Neural cell (in vitro differentiated cells): ENCODE results near the gene TUBA1A. TPM values are rescaled to one million over a fixed set of nuclear protein-coding genes. Genes with fewer than 3 reads are reported as not detected.

Experiments used
- H2AFZ ChIP-seq: fragments of 200-600, 300-800 bp; sonication (generic), shearing (Covaris generic); 2 replicates; pipeline ENCODE4 v1.6.0; 2014; ENCODE audit warnings: low read depth, mild to moderate bottlenecking, antibody characterized with exemption, low read length, moderate library complexity
- H3F3A ChIP-seq: fragments of 200-600 bp; shearing (Covaris generic); 2 replicates; pipeline ENCODE4 v1.6.1; 2016; ENCODE audit warnings: mild to moderate bottlenecking, moderate library complexity, mixed read lengths, antibody characterized with exemption, low read length; ENCODE audit not compliant: insufficient read depth, poor library complexity, severe bottlenecking
- H3K27ac ChIP-seq: fragments of 200-600, 300-800 bp; sonication (generic), shearing (Covaris generic); 2 replicates; pipeline ENCODE4 v1.5.1; 2014; ENCODE audit warnings: mild to moderate bottlenecking, low read length, moderate library complexity
- H3K27me3 ChIP-seq: fragments of 300-800, 200-600 bp; sonication (generic), shearing (Covaris generic); 2 replicates; pipeline ENCODE4 v1.6.0; 2014; ENCODE audit warnings: mild to moderate bottlenecking, low read depth, low read length, moderate library complexity; ENCODE audit not compliant: insufficient read depth
- H3K36me3 ChIP-seq: fragments of 300-800, 200-600 bp; sonication (generic), shearing (Covaris generic); 2 replicates; pipeline ENCODE4 v1.5.1; 2014; ENCODE audit warnings: mild to moderate bottlenecking, antibody characterized with exemption, low read length, moderate library complexity; ENCODE audit not compliant: insufficient read depth
- H3K4me2 ChIP-seq: fragments of 300-800, 200-600 bp; sonication (generic), shearing (Covaris generic); 2 replicates; pipeline ENCODE4 v1.6.0; 2014; ENCODE audit warnings: mild to moderate bottlenecking, low read length
- H3K4me3 ChIP-seq: fragments of 300-800, 200-600 bp; sonication (generic), shearing (Covaris generic); 2 replicates; pipeline ENCODE4 v1.5.1; 2014; ENCODE audit warnings: mild to moderate bottlenecking, low read length, moderate library complexity
- H3K79me2 ChIP-seq: fragments of 200-600 bp; shearing (Covaris generic); replicated peaks from 2 replicates; pipeline ENCODE4 v1.6.0; 2014; ENCODE audit warnings: mild to moderate bottlenecking, low read length, moderate library complexity; ENCODE audit not compliant: insufficient read depth
- H3K9ac ChIP-seq: fragments of 300-800, 200-600 bp; sonication (generic), shearing (Covaris generic); 2 replicates; pipeline ENCODE4 v1.6.1; 2016; ENCODE audit warnings: mild to moderate bottlenecking, low read length, mixed read lengths
- H3K9me2 ChIP-seq: fragments of 200-600 bp; shearing (Covaris generic); 2 replicates; pipeline ENCODE4 v1.6.1; 2016; ENCODE audit warnings: mild to moderate bottlenecking, low read length, mixed read lengths; ENCODE audit not compliant: insufficient read depth
- H3K9me3 ChIP-seq: fragments of 200-600, 300-800 bp; sonication (generic), shearing (Covaris generic); 2 replicates; pipeline ENCODE4 v1.6.1; 2016; ENCODE audit warnings: mild to moderate bottlenecking, mixed run types, low read length, moderate library complexity, mixed read lengths
- H4K20me1 ChIP-seq: fragments of 200-600 bp; shearing (Covaris generic); 2 replicates; pipeline ENCODE4 v1.6.1; 2016; ENCODE audit warnings: mild to moderate bottlenecking, mixed run types; ENCODE audit not compliant: insufficient read depth
- EP300 ChIP-seq: fragments of 450-650 bp; conservative IDR thresholded peaks from 2 replicates; pipeline ENCODE4 v1.6.1; 2014; ENCODE audit warnings: antibody characterized with exemption, mild to moderate bottlenecking, moderate library complexity; ENCODE audit not compliant: poor library complexity, severe bottlenecking
- EZH2 ChIP-seq: fragments of 200-600, 300-800 bp; shearing (Covaris generic), sonication (generic); IDR thresholded peaks from 2 replicates; pipeline ENCODE4 v1.6.1; 2014; ENCODE audit warnings: antibody characterized with exemption, low read length, borderline replicate concordance, mild to moderate bottlenecking; ENCODE audit not compliant: insufficient read depth, poor library complexity, severe bottlenecking
- MXI1 ChIP-seq: fragments of 450-650 bp; conservative IDR thresholded peaks from 2 replicates; pipeline ENCODE4 v1.6.1; 2014; ENCODE audit warnings: antibody characterized with exemption, mild to moderate bottlenecking; ENCODE audit not compliant: poor library complexity, severe bottlenecking
- POLR2AphosphoS5 ChIP-seq: IDR thresholded peaks from 2 replicates; pipeline ENCODE4 v1.6.1; 2012
- RAD21 ChIP-seq: fragments of 450-650 bp; conservative IDR thresholded peaks from 2 replicates; pipeline ENCODE4 v1.6.1; 2014; ENCODE audit warnings: antibody characterized with exemption, mild to moderate bottlenecking, moderate library complexity
- SMC3 ChIP-seq: fragments of 450-650 bp; conservative IDR thresholded peaks from 2 replicates; pipeline ENCODE4 v1.6.1; 2014; ENCODE audit warnings: antibody characterized with exemption, mild to moderate bottlenecking, moderate library complexity; ENCODE audit not compliant: poor library complexity
- TAF1 ChIP-seq: IDR thresholded peaks from 2 replicates; pipeline ENCODE4 v1.6.1; 2012; ENCODE audit warnings: low read depth
- polyA plus RNA-seq: library from polyadenylated mRNA; depleted of rRNA; stranded (reverse); fragments of >200 nt; gene quantifications from 2 replicates; pipeline ENCODE4 v1.2.3, GENCODE V29; 2014
- TF ChIP-seq, protein P1 (sequence below): fragments of 450-650 bp; IDR thresholded peaks from 2 replicates; pipeline ENCODE4 v1.5.1; 2014; ENCODE audit warnings: antibody characterized with exemption, mild to moderate bottlenecking, moderate library complexity; ENCODE audit not compliant: poor library complexity, severe bottlenecking
- TF ChIP-seq, protein P2 (sequence below): IDR thresholded peaks from 2 replicates; pipeline ENCODE4 v1.6.1; 2012; ENCODE audit warnings: borderline replicate concordance

The TUBA1A gene
- polyA plus RNA-seq, 1 donor from 2014 or later = 14,333 TPM

DNA sequence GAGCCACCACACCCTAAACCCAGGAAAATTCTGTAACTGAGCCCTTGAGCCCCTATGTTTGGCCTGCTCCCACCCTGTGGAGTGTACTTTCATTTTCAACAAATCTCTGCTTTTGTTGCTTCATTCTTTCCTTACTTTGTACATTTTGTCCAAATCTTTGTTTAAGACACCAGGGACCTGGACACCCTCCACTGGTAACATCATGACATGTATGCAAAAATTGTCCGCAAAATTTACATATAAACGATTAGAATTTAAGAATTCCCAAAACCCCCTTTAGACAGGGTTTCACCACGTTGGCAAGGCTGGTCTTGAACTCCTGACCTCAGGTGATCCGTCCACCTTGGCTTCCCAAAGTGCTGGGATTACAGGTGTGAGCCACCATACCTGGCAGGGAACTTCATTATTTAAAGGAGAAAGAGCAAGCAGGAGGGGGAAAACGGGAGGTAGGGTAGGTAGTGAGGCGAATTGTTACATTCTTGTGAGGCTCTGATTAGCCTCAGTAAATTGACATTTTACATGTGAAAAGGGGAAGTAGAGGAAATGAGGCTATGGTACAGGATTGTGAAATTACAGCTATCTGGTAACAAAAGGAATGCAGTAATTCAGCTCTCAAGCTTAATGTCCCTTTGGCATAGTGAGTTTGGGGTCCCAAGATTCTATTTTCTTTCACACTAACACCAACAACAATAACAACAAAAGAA, 27.6 kb downstream of the TUBA1A start:
- no peaks in the 10 kb centered on the region for H4K20me1 ChIP-seq

DNA sequence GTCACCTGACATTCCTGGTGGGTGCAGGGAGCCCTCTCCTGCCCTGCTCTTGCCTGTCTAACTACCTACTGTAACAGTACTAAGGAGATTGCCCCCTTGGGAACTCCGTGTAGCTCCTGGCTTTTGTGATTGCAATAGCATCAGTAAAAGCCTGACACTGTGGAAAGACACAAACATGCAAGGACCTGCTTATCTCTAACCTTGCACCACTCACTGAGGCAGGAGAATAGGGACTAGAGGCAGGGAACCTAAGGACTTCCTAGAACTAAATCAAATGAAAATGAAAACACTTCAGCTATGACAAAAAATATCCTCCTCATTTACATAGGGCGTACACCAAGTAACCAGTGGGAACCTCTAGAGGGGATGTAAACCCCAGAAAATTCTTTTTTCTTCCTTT, 28.5 kb downstream of the TUBA1A start:
- H3K4me3 ChIP-seq = no peak overlapping the region
- H3K36me3 ChIP-seq = no peaks in the 10 kb centered on the region
- no peak overlapping the region for H3K4me2 ChIP-seq
- no peaks in the 10 kb centered on the region for H3K27me3 ChIP-seq
- no peaks in the 10 kb centered on the region for H4K20me1 ChIP-seq
- H3F3A ChIP-seq = no peaks in the 10 kb centered on the region
- no peak overlapping the region for H2AFZ ChIP-seq
- TF ChIP-seq, protein P1, sequence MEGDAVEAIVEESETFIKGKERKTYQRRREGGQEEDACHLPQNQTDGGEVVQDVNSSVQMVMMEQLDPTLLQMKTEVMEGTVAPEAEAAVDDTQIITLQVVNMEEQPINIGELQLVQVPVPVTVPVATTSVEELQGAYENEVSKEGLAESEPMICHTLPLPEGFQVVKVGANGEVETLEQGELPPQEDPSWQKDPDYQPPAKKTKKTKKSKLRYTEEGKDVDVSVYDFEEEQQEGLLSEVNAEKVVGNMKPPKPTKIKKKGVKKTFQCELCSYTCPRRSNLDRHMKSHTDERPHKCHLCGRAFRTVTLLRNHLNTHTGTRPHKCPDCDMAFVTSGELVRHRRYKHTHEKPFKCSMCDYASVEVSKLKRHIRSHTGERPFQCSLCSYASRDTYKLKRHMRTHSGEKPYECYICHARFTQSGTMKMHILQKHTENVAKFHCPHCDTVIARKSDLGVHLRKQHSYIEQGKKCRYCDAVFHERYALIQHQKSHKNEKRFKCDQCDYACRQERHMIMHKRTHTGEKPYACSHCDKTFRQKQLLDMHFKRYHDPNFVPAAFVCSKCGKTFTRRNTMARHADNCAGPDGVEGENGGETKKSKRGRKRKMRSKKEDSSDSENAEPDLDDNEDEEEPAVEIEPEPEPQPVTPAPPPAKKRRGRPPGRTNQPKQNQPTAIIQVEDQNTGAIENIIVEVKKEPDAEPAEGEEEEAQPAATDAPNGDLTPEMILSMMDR = no peak
- TF ChIP-seq, protein P2, sequence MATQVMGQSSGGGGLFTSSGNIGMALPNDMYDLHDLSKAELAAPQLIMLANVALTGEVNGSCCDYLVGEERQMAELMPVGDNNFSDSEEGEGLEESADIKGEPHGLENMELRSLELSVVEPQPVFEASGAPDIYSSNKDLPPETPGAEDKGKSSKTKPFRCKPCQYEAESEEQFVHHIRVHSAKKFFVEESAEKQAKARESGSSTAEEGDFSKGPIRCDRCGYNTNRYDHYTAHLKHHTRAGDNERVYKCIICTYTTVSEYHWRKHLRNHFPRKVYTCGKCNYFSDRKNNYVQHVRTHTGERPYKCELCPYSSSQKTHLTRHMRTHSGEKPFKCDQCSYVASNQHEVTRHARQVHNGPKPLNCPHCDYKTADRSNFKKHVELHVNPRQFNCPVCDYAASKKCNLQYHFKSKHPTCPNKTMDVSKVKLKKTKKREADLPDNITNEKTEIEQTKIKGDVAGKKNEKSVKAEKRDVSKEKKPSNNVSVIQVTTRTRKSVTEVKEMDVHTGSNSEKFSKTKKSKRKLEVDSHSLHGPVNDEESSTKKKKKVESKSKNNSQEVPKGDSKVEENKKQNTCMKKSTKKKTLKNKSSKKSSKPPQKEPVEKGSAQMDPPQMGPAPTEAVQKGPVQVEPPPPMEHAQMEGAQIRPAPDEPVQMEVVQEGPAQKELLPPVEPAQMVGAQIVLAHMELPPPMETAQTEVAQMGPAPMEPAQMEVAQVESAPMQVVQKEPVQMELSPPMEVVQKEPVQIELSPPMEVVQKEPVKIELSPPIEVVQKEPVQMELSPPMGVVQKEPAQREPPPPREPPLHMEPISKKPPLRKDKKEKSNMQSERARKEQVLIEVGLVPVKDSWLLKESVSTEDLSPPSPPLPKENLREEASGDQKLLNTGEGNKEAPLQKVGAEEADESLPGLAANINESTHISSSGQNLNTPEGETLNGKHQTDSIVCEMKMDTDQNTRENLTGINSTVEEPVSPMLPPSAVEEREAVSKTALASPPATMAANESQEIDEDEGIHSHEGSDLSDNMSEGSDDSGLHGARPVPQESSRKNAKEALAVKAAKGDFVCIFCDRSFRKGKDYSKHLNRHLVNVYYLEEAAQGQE = no peak
- TF ChIP-seq RAD21 = no peak
- no peak for TF ChIP-seq POLR2AphosphoS5
- no peak for TF ChIP-seq TAF1
- TF ChIP-seq EP300 = no peak
- TF ChIP-seq SMC3 = no peak
- no peak for TF ChIP-seq MXI1
- TF ChIP-seq EZH2 = no peak
- no peak overlapping the region for H3K9ac ChIP-seq
- no peaks in the 10 kb centered on the region for H3K79me2 ChIP-seq
- H3K9me3 ChIP-seq = no peaks in the 10 kb centered on the region
- no peak overlapping the region for H3K27ac ChIP-seq
- no peaks in the 10 kb centered on the region for H3K9me2 ChIP-seq

More for the DNA sequence above, 27.6 kb downstream of the TUBA1A start:
- Histone ChIP-seq H3K27me3 (no peaks in the 10 kb centered on the region), H3K36me3 (no peaks in the 10 kb centered on the region), H3K9me3 (no peaks in the 10 kb centered on the region), H3K9ac (no peak overlapping the region), H3K4me2 (no peak overlapping the region), H3K9me2 (no peaks in the 10 kb centered on the region), H3F3A (no peaks in the 10 kb centered on the region), H3K27ac (no peak overlapping the region), H3K4me3 (no peak overlapping the region), H2AFZ (no peak overlapping the region), H3K79me2 (no peaks in the 10 kb centered on the region)
- TF ChIP-seq RAD21 = no peak
- TF ChIP-seq, protein P2 = no peak
- TF ChIP-seq EP300 = no peak
- no peak for TF ChIP-seq POLR2AphosphoS5
- TF ChIP-seq EZH2 = no peak
- TF ChIP-seq, protein P1 = no peak
- no peak for TF ChIP-seq SMC3
- TF ChIP-seq TAF1 = no peak
- TF ChIP-seq MXI1 = no peak
